SIG-M5 (cell line): ENCODE data around the gene TMEM126B.

Source experiments
- DNase-seq: peaks from one replicate; lab custom pipeline; 2025; lab: John Stamatoyannopoulos, UW

The TMEM126B gene

GRCh38 chr11:85682330-85683305 lies 54.2 kb downstream of the TMEM126B start:
- DNase-seq: no peak

GRCh38 chr11:85685125-85685819 lies 56.9 kb downstream of the TMEM126B start:
- no peak for DNase-seq

- DNase-seq: no peak
Observed at GRCh38 chr11:85685820-85686459, 57.5 kb downstream of the TMEM126B start, which contains the start of gene CCDC89. Gene CCDC89 (minus strand): TSS chr11:85686195. CDS start chr11:85686130, 65 bp downstream.
